ENCODE results near the gene GABARAP. TPM values are rescaled to one million over a fixed set of nuclear protein-coding genes. Genes with fewer than 3 reads are reported as not detected.

Gene GABARAP
- total and polyA plus RNA-seq, 2 experiments from 2014 or later: 355 to 847 TPM

GRCh38 chr17:7208754-7209460 lies 33.3 kb downstream of the GABARAP start:
- H3K4me3 ChIP-seq: no peak overlapping the region
- no peak overlapping the region for H3K27ac ChIP-seq
- H3F3A ChIP-seq (ENCODE audit: insufficient read depth): peaks cover 6% of the 10 kb centered on the region; the same call in 1 of the 2 replicates
- no peak overlapping the region for H3K4me2 ChIP-seq (ENCODE audit: unreplicated experiment)
- no peak for TF ChIP-seq EZH2 (IDR thresholded peaks at IDR 0.05; ENCODE audit: insufficient read depth, poor library complexity, severe bottlenecking)
- TF ChIP-seq EZH2phosphoT487 (IDR thresholded peaks at IDR 0.05; ENCODE audit: insufficient read depth, low read depth): no peak
- WGBS, 2 experiments (ENCODE audit: low coverage in 1 of 2, low lambda C conversion rate in 2 of 2, missing lambda C conversion rate in 2 of 2): 86 to 87% methylated on average over 9 of the region's 9 CpGs
- no peaks in the 10 kb centered on the region for H3K36me3 ChIP-seq (ENCODE audit: low read depth)
- peaks cover 89% of the 10 kb centered on the region for H3K79me2 ChIP-seq (ENCODE audit: insufficient read depth)
- H3K27me3 ChIP-seq (replicated peaks; ENCODE audit: insufficient read depth): no peaks in the 10 kb centered on the region
- H3K9ac ChIP-seq: no peak overlapping the region
- H3K4me1 ChIP-seq (ENCODE audit: insufficient read depth): peaks cover 17% of the 10 kb centered on the region
- DNase-seq: no peak
- H4K20me1 ChIP-seq (ENCODE audit: insufficient read depth): no peaks in the 10 kb centered on the region; the same call in 1 of the 2 replicates
- no peak overlapping the region for H2AFZ ChIP-seq
- no peaks in the 10 kb centered on the region for H3K9me2 ChIP-seq (ENCODE audit: insufficient read depth)
- no peaks in the 10 kb centered on the region for H3K9me3 ChIP-seq (ENCODE audit: low read depth)
- in situ Hi-C loops (cut with MboI): no loop called here

DNA sequence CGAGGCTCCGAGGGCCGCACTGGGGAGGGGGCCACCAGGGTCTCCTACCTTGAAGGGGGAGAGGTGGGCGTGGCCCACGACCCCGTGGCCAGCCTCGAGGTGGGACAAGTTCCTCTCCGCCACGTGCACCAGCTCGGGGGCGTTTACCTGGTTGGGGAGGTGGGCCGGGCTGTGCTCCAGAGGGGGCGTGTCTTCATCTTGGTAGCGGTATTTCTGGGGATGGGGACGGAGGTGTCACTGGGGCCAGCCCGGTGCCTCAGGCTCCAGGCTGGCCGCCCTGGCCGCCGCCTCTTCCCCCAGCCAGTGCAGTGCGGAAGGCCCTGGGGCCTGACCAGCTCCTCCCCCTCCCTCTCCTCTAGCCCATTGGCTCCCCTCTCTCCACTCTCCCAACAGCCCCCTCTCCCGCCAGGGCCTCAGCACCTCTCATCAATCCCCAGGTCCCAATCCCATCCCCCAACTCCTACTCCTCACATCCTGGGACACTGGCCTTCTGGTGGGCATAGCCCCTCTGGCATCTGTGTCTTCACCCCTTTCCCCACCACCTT lies 34.1 kb downstream of the GABARAP start:
- DNase-seq: no peak
- H3K4me3 ChIP-seq: no peak overlapping the region
- H2AFZ ChIP-seq: no peak overlapping the region
- peaks cover 82% of the 10 kb centered on the region for H3K79me2 ChIP-seq (ENCODE audit: insufficient read depth)
- H3K36me3 ChIP-seq (ENCODE audit: low read depth): no peaks in the 10 kb centered on the region
- H3K27me3 ChIP-seq (replicated peaks; ENCODE audit: insufficient read depth): no peaks in the 10 kb centered on the region
- WGBS, 2 experiments (ENCODE audit: low coverage in 1 of 2, low lambda C conversion rate in 2 of 2, missing lambda C conversion rate in 2 of 2): 65 to 74% methylated on average over 11 to 21 of the region's 21 CpGs
- no peak overlapping the region for H3K4me2 ChIP-seq (ENCODE audit: unreplicated experiment)
- in situ Hi-C loops (cut with MboI): no loop called here
- H3K4me1 ChIP-seq (ENCODE audit: insufficient read depth): peaks cover 15% of the 10 kb centered on the region
- H3F3A ChIP-seq (ENCODE audit: insufficient read depth): peaks cover 3% of the 10 kb centered on the region; the same call in 1 of the 2 replicates
- no peak overlapping the region for H3K27ac ChIP-seq
- H3K9me3 ChIP-seq (ENCODE audit: low read depth): no peaks in the 10 kb centered on the region
- TF ChIP-seq EZH2phosphoT487 (IDR thresholded peaks at IDR 0.05; ENCODE audit: insufficient read depth, low read depth) (no peak), EZH2 (IDR thresholded peaks at IDR 0.05; ENCODE audit: insufficient read depth, poor library complexity, severe bottlenecking) (no peak)
- H3K9ac ChIP-seq: no peak overlapping the region
- H4K20me1 ChIP-seq (ENCODE audit: insufficient read depth): no peaks in the 10 kb centered on the region; the same call in 1 of the 2 replicates
- H3K9me2 ChIP-seq (ENCODE audit: insufficient read depth): no peaks in the 10 kb centered on the region

DNA sequence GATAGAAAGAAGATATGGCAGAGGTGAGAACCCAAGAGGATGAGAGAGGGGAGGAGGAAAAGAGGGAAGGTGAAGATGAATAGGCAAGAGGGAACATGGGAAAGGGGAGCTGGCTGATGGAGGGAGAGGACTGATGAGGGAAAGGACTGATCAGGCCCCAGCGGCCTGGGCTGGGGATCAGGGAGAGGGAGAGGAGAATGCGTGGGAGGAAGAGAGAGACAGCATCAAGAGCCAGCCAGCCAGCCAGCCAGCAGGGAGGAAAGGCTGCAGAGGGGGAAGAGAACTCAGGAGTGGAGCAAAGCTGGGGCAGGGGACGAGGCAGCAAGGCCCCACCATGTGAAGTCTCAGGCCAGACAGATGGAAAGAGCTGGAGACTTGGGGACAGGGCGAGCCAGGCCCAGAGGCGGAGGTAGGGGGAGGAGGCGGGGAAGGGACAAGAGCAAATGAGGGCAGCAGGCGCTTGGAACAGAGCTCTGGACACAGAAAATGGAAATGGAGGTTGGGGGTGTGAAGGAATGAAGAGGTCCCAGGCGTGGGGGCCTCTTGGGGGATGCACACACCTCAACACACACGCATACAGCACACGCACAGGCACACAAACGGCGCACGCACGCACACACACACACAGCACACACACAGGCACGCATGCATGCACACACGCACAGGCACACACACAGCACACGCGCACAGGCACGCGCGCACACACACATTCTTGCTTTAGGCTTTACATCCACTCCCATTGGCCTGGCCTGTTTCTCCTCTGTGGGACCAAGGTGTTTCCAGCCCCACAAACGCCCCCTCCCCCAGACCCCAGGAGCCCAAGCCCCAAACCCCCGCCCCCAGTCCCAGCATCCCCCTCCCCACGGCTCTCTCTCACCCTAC lies 34.9 kb downstream of the GABARAP start:
- Histone ChIP-seq H3K27me3 (replicated peaks; ENCODE audit: insufficient read depth) (no peaks in the 10 kb centered on the region), H3K9ac (peak overlapping the region; percentile 45), H3K4me2 (ENCODE audit: unreplicated experiment) (peak overlapping the region; percentile 32), H3K4me3 (no peak overlapping the region), H3K9me2 (ENCODE audit: insufficient read depth) (no peaks in the 10 kb centered on the region), H2AFZ (no peak overlapping the region), H3F3A (ENCODE audit: insufficient read depth) (peaks cover 3% of the 10 kb centered on the region; the same call in 1 of the 2 replicates), H3K27ac (no peak overlapping the region; the same call in 1 of the 2 replicates), H3K36me3 (ENCODE audit: low read depth) (peaks cover 6% of the 10 kb centered on the region), H3K4me1 (ENCODE audit: insufficient read depth) (peaks cover 15% of the 10 kb centered on the region), H3K79me2 (ENCODE audit: insufficient read depth) (peaks cover 75% of the 10 kb centered on the region), H3K9me3 (ENCODE audit: low read depth) (no peaks in the 10 kb centered on the region), H4K20me1 (ENCODE audit: insufficient read depth) (no peaks in the 10 kb centered on the region; the same call in 1 of the 2 replicates)
- in situ Hi-C loops (cut with MboI): no loop called here
- peak; percentile 73 for DNase-seq
- TF ChIP-seq EZH2 (IDR thresholded peaks at IDR 0.05; ENCODE audit: insufficient read depth, poor library complexity, severe bottlenecking): no peak
- TF ChIP-seq EZH2phosphoT487 (IDR thresholded peaks at IDR 0.05; ENCODE audit: insufficient read depth, low read depth): no peak
- WGBS, 2 experiments (ENCODE audit: low coverage in 1 of 2, low lambda C conversion rate in 2 of 2, missing lambda C conversion rate in 2 of 2): 65 to 66% methylated on average over 14 to 24 of the region's 24 CpGs

DNA sequence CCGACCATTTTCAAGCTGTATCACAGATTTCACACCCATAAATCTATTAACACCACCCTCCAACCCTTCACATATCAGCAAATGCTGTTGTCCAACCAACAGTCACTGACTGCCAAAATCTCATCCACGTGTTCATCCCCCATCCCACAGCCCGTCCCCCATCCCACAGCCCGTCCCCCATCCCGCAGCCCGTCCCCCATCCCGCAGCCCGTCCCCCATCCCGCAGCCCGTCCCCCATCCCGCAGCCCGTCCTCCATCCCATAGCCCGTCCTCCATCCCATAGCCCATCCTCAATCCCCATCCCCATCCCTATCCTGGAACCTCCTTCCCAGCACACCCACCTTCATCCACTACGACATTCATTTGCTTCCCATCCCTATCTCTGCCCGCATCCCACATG lies 36.7 kb downstream of the GABARAP start:
- in situ Hi-C loops (cut with MboI): no loop called here
- Histone ChIP-seq H3K9ac (peak overlapping the region; percentile 74), H3K36me3 (ENCODE audit: low read depth) (peaks cover 18% of the 10 kb centered on the region), H4K20me1 (ENCODE audit: insufficient read depth) (no peaks in the 10 kb centered on the region; the same call in 1 of the 2 replicates), H3K9me2 (ENCODE audit: insufficient read depth) (no peaks in the 10 kb centered on the region), H3K9me3 (ENCODE audit: low read depth) (no peaks in the 10 kb centered on the region), H2AFZ (peak overlapping the region; percentile 67), H3K79me2 (ENCODE audit: insufficient read depth) (peaks cover 60% of the 10 kb centered on the region), H3K27me3 (replicated peaks; ENCODE audit: insufficient read depth) (no peaks in the 10 kb centered on the region), H3K4me2 (ENCODE audit: unreplicated experiment) (peak overlapping the region; percentile 68), H3K27ac (peak overlapping the region; percentile 56), H3K4me3 (peak overlapping the region; percentile 70), H3F3A (ENCODE audit: insufficient read depth) (peaks cover 3% of the 10 kb centered on the region; the same call in 1 of the 2 replicates), H3K4me1 (ENCODE audit: insufficient read depth) (peaks cover 15% of the 10 kb centered on the region)
- no peak for DNase-seq
- WGBS, 2 experiments (ENCODE audit: low coverage in 1 of 2, low lambda C conversion rate in 2 of 2, missing lambda C conversion rate in 2 of 2): 42 to 64% methylated on average over 6 to 15 of the region's 15 CpGs
- TF ChIP-seq EZH2 (IDR thresholded peaks at IDR 0.05; ENCODE audit: insufficient read depth, poor library complexity, severe bottlenecking): no peak
- TF ChIP-seq EZH2phosphoT487 (IDR thresholded peaks at IDR 0.05; ENCODE audit: insufficient read depth, low read depth): no peak
